Measurements from ENCODE around the gene APBB2.

The APBB2 gene

GRCh38 chr4:40992472-40993295 lies 221.7 kb downstream of the APBB2 start:
- H3K4ac ChIP-seq (ENCODE audit: low read depth, low read length), result no peak overlapping the region
- H4K8ac ChIP-seq (ENCODE audit: low read depth, low read length), result no peak overlapping the region
- H3K27me3 ChIP-seq (ENCODE audit: insufficient read depth, low read length), result no peaks in the 10 kb centered on the region
- H4K91ac ChIP-seq (ENCODE audit: low read depth, low read length), result no peak overlapping the region
- no peaks in the 10 kb centered on the region for H3K79me1 ChIP-seq (ENCODE audit: low read length)
- H3K4me1 ChIP-seq (ENCODE audit: control insufficient read depth in 1 of 2, insufficient read depth in 2 of 2, low read length in 2 of 2), result no peaks in the 10 kb centered on the region
- no peak overlapping the region for H2AK5ac ChIP-seq (ENCODE audit: low read length)
- no peak overlapping the region for H2AFZ ChIP-seq (ENCODE audit: insufficient read depth, low read length, poor library complexity)
- no peaks in the 10 kb centered on the region for H3K9me3 ChIP-seq (ENCODE audit: insufficient read depth, low read depth, low read length)
- H3K23ac ChIP-seq (ENCODE audit: low read length), result no peak overlapping the region
- no peak overlapping the region for H2BK12ac ChIP-seq (ENCODE audit: low read length)
- H3K4me3 ChIP-seq (ENCODE audit: low read depth, low read length), result no peak overlapping the region
- H3K4me2 ChIP-seq (ENCODE audit: low read length), result no peak overlapping the region
- no peaks in the 10 kb centered on the region for H3K36me3 ChIP-seq (ENCODE audit: control insufficient read depth in 1 of 2, insufficient read depth in 2 of 2, low read length in 2 of 2)
- no CpG with 5 or more reads among the region's 17 CpGs for WGBS (ENCODE audit: extremely low coverage, insufficient coverage, insufficient read length)
- no peak overlapping the region for H3K27ac ChIP-seq (ENCODE audit: low read depth, low read length)
- no peak overlapping the region for H2BK5ac ChIP-seq (ENCODE audit: low read depth, low read length, poor library complexity)
- no peak overlapping the region for H3K9ac ChIP-seq (ENCODE audit: low read length)
- no peak overlapping the region for H4K12ac ChIP-seq (ENCODE audit: low read depth, low read length)
- no peak for DNase-seq
- H3K79me2 ChIP-seq (ENCODE audit: control insufficient read depth, insufficient read depth, low read length, poor library complexity), result no peaks in the 10 kb centered on the region
- no peak overlapping the region for H2BK120ac ChIP-seq (ENCODE audit: insufficient read depth, low read length, poor library complexity)
- H3K18ac ChIP-seq (ENCODE audit: low read length), result no peak overlapping the region
- H3K14ac ChIP-seq (ENCODE audit: low read length), result no peak overlapping the region

GRCh38 chr4:40991908-40992307 lies 222.4 kb downstream of the APBB2 start:
- Histone ChIP-seq H4K12ac (ENCODE audit: low read depth, low read length) (no peak overlapping the region), H4K91ac (ENCODE audit: low read depth, low read length) (no peak overlapping the region), H2BK12ac (ENCODE audit: low read length) (no peak overlapping the region), H3K4me2 (ENCODE audit: low read length) (no peak overlapping the region), H3K4ac (ENCODE audit: low read depth, low read length) (no peak overlapping the region), H3K27me3 (ENCODE audit: insufficient read depth, low read length) (no peaks in the 10 kb centered on the region), H2AK5ac (ENCODE audit: low read length) (no peak overlapping the region), H2AFZ (ENCODE audit: insufficient read depth, low read length, poor library complexity) (no peak overlapping the region), H3K23ac (ENCODE audit: low read length) (no peak overlapping the region), H4K8ac (ENCODE audit: low read depth, low read length) (no peak overlapping the region), H3K79me1 (ENCODE audit: low read length) (no peaks in the 10 kb centered on the region), H3K9me3 (ENCODE audit: insufficient read depth, low read depth, low read length) (no peaks in the 10 kb centered on the region), H3K36me3 (ENCODE audit: control insufficient read depth in 1 of 2, insufficient read depth in 2 of 2, low read length in 2 of 2) (no peaks in the 10 kb centered on the region), H2BK5ac (ENCODE audit: low read depth, low read length, poor library complexity) (no peak overlapping the region), H3K9ac (ENCODE audit: low read length) (no peak overlapping the region), H2BK120ac (ENCODE audit: insufficient read depth, low read length, poor library complexity) (no peak overlapping the region), H3K27ac (ENCODE audit: low read depth, low read length) (no peak overlapping the region), H3K79me2 (ENCODE audit: control insufficient read depth, insufficient read depth, low read length, poor library complexity) (no peaks in the 10 kb centered on the region), H3K14ac (ENCODE audit: low read length) (no peak overlapping the region), H3K4me3 (ENCODE audit: low read depth, low read length) (no peak overlapping the region), H3K18ac (ENCODE audit: low read length) (no peak overlapping the region), H3K4me1 (ENCODE audit: control insufficient read depth in 1 of 2, insufficient read depth in 2 of 2, low read length in 2 of 2) (no peaks in the 10 kb centered on the region)
- DNase-seq, result no peak
- WGBS (ENCODE audit: extremely low coverage, insufficient coverage, insufficient read length), result no CpG with 5 or more reads among the region's 3 CpGs

- Histone ChIP-seq H3K27me3 (ENCODE audit: insufficient read depth, low read length) (no peaks in the 10 kb centered on the region), H2BK12ac (ENCODE audit: low read length) (no peak overlapping the region), H3K27ac (ENCODE audit: low read depth, low read length) (no peak overlapping the region), H2AFZ (ENCODE audit: insufficient read depth, low read length, poor library complexity) (no peak overlapping the region), H4K8ac (ENCODE audit: low read depth, low read length) (no peak overlapping the region), H3K18ac (ENCODE audit: low read length) (no peak overlapping the region), H4K12ac (ENCODE audit: low read depth, low read length) (no peak overlapping the region), H3K4me1 (ENCODE audit: control insufficient read depth in 1 of 2, insufficient read depth in 2 of 2, low read length in 2 of 2) (no peaks in the 10 kb centered on the region), H3K9me3 (ENCODE audit: insufficient read depth, low read depth, low read length) (no peaks in the 10 kb centered on the region), H2AK5ac (ENCODE audit: low read length) (no peak overlapping the region), H3K23ac (ENCODE audit: low read length) (no peak overlapping the region), H3K14ac (ENCODE audit: low read length) (no peak overlapping the region), H3K9ac (ENCODE audit: low read length) (no peak overlapping the region), H2BK120ac (ENCODE audit: insufficient read depth, low read length, poor library complexity) (no peak overlapping the region), H3K4me3 (ENCODE audit: low read depth, low read length) (no peak overlapping the region), H2BK5ac (ENCODE audit: low read depth, low read length, poor library complexity) (no peak overlapping the region), H3K4ac (ENCODE audit: low read depth, low read length) (no peak overlapping the region), H3K4me2 (ENCODE audit: low read length) (no peak overlapping the region), H4K91ac (ENCODE audit: low read depth, low read length) (no peak overlapping the region), H3K36me3 (ENCODE audit: control insufficient read depth in 1 of 2, insufficient read depth in 2 of 2, low read length in 2 of 2) (no peaks in the 10 kb centered on the region), H3K79me2 (ENCODE audit: control insufficient read depth, insufficient read depth, low read length, poor library complexity) (no peaks in the 10 kb centered on the region), H3K79me1 (ENCODE audit: low read length) (no peaks in the 10 kb centered on the region)
- no CpG with 5 or more reads among the region's 3 CpGs for WGBS (ENCODE audit: extremely low coverage, insufficient coverage, insufficient read length)
- DNase-seq, result no peak
Measured at GRCh38 chr4:40990899-40991265, 223.5 kb downstream of the APBB2 start.

- H3K79me1 ChIP-seq (ENCODE audit: low read length), result no peaks in the 10 kb centered on the region
- WGBS (ENCODE audit: extremely low coverage, insufficient coverage, insufficient read length), result no CpG with 5 or more reads among the region's 5 CpGs
- H4K91ac ChIP-seq (ENCODE audit: low read depth, low read length), result no peak overlapping the region
- H3K79me2 ChIP-seq (ENCODE audit: control insufficient read depth, insufficient read depth, low read length, poor library complexity), result no peaks in the 10 kb centered on the region
- H3K9me3 ChIP-seq (ENCODE audit: insufficient read depth, low read depth, low read length), result no peaks in the 10 kb centered on the region
- DNase-seq, result peak in 1 of 2 donors; percentile 50
- H2BK5ac ChIP-seq (ENCODE audit: low read depth, low read length, poor library complexity), result no peak overlapping the region
- no peak overlapping the region for H3K27ac ChIP-seq (ENCODE audit: low read depth, low read length)
- no peak overlapping the region for H3K23ac ChIP-seq (ENCODE audit: low read length)
- H2AFZ ChIP-seq (ENCODE audit: insufficient read depth, low read length, poor library complexity), result no peak overlapping the region
- H2AK5ac ChIP-seq (ENCODE audit: low read length), result no peak overlapping the region
- H3K27me3 ChIP-seq (ENCODE audit: insufficient read depth, low read length), result no peaks in the 10 kb centered on the region
- H3K4ac ChIP-seq (ENCODE audit: low read depth, low read length), result no peak overlapping the region
- no peak overlapping the region for H3K14ac ChIP-seq (ENCODE audit: low read length)
- no peak overlapping the region for H4K8ac ChIP-seq (ENCODE audit: low read depth, low read length)
- no peak overlapping the region for H3K4me3 ChIP-seq (ENCODE audit: low read depth, low read length)
- no peak overlapping the region for H3K4me2 ChIP-seq (ENCODE audit: low read length)
- no peak overlapping the region for H4K12ac ChIP-seq (ENCODE audit: low read depth, low read length)
- H2BK120ac ChIP-seq (ENCODE audit: insufficient read depth, low read length, poor library complexity), result no peak overlapping the region
- no peak overlapping the region for H3K9ac ChIP-seq (ENCODE audit: low read length)
- no peak overlapping the region for H3K18ac ChIP-seq (ENCODE audit: low read length)
- H3K4me1 ChIP-seq (ENCODE audit: control insufficient read depth in 1 of 2, insufficient read depth in 2 of 2, low read length in 2 of 2), result no peaks in the 10 kb centered on the region
- H2BK12ac ChIP-seq (ENCODE audit: low read length), result no peak overlapping the region
- no peaks in the 10 kb centered on the region for H3K36me3 ChIP-seq (ENCODE audit: control insufficient read depth in 1 of 2, insufficient read depth in 2 of 2, low read length in 2 of 2)
Measured at GRCh38 chr4:40990236-40990898, 224.0 kb downstream of the APBB2 start.
